ENCODE data around the gene KDM4E. TPM values are rescaled to one million over a fixed set of nuclear protein-coding genes. Genes with fewer than 3 reads are reported as not detected.

The KDM4E gene
- total RNA-seq, 2 donors from 2014 or later, result not detected

- intact Hi-C loops (cut with DNase I), result no loop called here
Observed at GRCh38 chr11:94997437-94997836, 27.6 kb upstream of the KDM4E start.

GRCh38 chr11:94998285-94998684, 26.8 kb upstream of the KDM4E start:
- Histone ChIP-seq H3K27me3 (replicated peaks; ENCODE audit: insufficient read depth) (no peaks in the 10 kb centered on the region), H3K36me3 (no peaks in the 10 kb centered on the region), H3K27ac (no peak overlapping the region), H3K4me1 (replicated peaks) (no peaks in the 10 kb centered on the region), H3K4me3 (no peak overlapping the region), H3K9me3 (no peaks in the 10 kb centered on the region)
- no peak for DNase-seq (ENCODE audit: low spot score)
- WGBS, result 98% methylated on average over 13 of the region's 13 CpGs
- TF ChIP-seq POLR2A (IDR thresholded peaks at IDR 0.05), result no peak
- intact Hi-C loops (cut with DNase I), result no loop called here

More at GRCh38 chr11:94997437-94997836, 27.6 kb upstream of the KDM4E start:
- H3K9me3 ChIP-seq, result no peaks in the 10 kb centered on the region
- no peaks in the 10 kb centered on the region for H3K36me3 ChIP-seq
- TF ChIP-seq CTCF (IDR thresholded peaks at IDR 0.05), result no peak
- no peak for TF ChIP-seq POLR2AphosphoS5 (IDR thresholded peaks at IDR 0.05)
- no peak for TF ChIP-seq POLR2A (IDR thresholded peaks at IDR 0.05)
- no peak for DNase-seq (ENCODE audit: low spot score)
- WGBS, result 89% methylated on average over 6 of the region's 6 CpGs
- no peaks in the 10 kb centered on the region for H3K27me3 ChIP-seq (replicated peaks; ENCODE audit: insufficient read depth)
- H3K4me3 ChIP-seq, result no peak overlapping the region
- no peak overlapping the region for H3K27ac ChIP-seq
- no peaks in the 10 kb centered on the region for H3K4me1 ChIP-seq (replicated peaks)

- Histone ChIP-seq H3K4me1 (replicated peaks) (no peaks in the 10 kb centered on the region), H3K27ac (no peak overlapping the region), H3K9me3 (no peaks in the 10 kb centered on the region), H3K27me3 (replicated peaks; ENCODE audit: insufficient read depth) (no peaks in the 10 kb centered on the region), H3K4me3 (no peak overlapping the region), H3K36me3 (no peaks in the 10 kb centered on the region)
- no peak for DNase-seq (ENCODE audit: low spot score)
- TF ChIP-seq CTCF (IDR thresholded peaks at IDR 0.05) (no peak), POLR2A (IDR thresholded peaks at IDR 0.05) (no peak)
- intact Hi-C loops (cut with DNase I), result no loop called here
Observed at GRCh38 chr11:95003716-95004115, 21.3 kb upstream of the KDM4E start.

GRCh38 chr11:95005642-95006041, 19.4 kb upstream of the KDM4E start:
- Histone ChIP-seq H3K4me3 (no peak overlapping the region), H3K9me3 (no peaks in the 10 kb centered on the region), H3K36me3 (no peaks in the 10 kb centered on the region), H3K4me1 (replicated peaks) (no peaks in the 10 kb centered on the region), H3K27ac (no peak overlapping the region), H3K27me3 (replicated peaks; ENCODE audit: insufficient read depth) (no peaks in the 10 kb centered on the region)
- TF ChIP-seq POLR2AphosphoS5 (IDR thresholded peaks at IDR 0.05) (no peak), POLR2A (IDR thresholded peaks at IDR 0.05) (no peak), CTCF (IDR thresholded peaks at IDR 0.05) (no peak)
- 91% methylated on average over 1 of the region's 1 CpG for WGBS
- intact Hi-C loops (cut with DNase I), result no loop called here
- DNase-seq (ENCODE audit: low spot score), result no peak

- no peaks in the 10 kb centered on the region for H3K9me3 ChIP-seq
- no peak overlapping the region for H3K27ac ChIP-seq
- H3K27me3 ChIP-seq (replicated peaks; ENCODE audit: insufficient read depth), result no peaks in the 10 kb centered on the region
- intact Hi-C loops (cut with DNase I), result no loop called here
- DNase-seq (ENCODE audit: low spot score), result no peak
- H3K4me1 ChIP-seq (replicated peaks), result no peaks in the 10 kb centered on the region
- no peaks in the 10 kb centered on the region for H3K36me3 ChIP-seq
- TF ChIP-seq CTCF (IDR thresholded peaks at IDR 0.05) (no peak), POLR2A (IDR thresholded peaks at IDR 0.05) (no peak), POLR2AphosphoS5 (IDR thresholded peaks at IDR 0.05) (no peak)
- H3K4me3 ChIP-seq, result no peak overlapping the region
Observed at GRCh38 chr11:95011376-95011775, 13.7 kb upstream of the KDM4E start.

Measured in prostate gland (tissue), 2 donors.